GM19397 (cell line): ENCODE results near the gene LMAN1.
A peak's percentile ranks its signal among the peaks of the same experiment; 100 is the strongest.

Experiments used
- ATAC-seq: cut with Tn5 transposase; IDR thresholded peaks from one replicate; pipeline ENCODE4 v1.9.1; 2021; ENCODE audit warnings: mild to moderate bottlenecking, moderate library complexity; ENCODE audit not compliant: unreplicated experiment

Gene LMAN1

GRCh38 chr18:59358712-59359575 lies at the start of gene LMAN1:
Gene LMAN1 (minus strand): TSS chr18:59359265. CDS start chr18:59359244, 21 bp downstream.
- ATAC-seq: peak; percentile 97

- ATAC-seq: peak; percentile 95
These were observed 43.5 kb upstream of the LMAN1 start for GRCh38 chr18:59402432-59403090.

- ATAC-seq: no peak
These were observed 41.3 kb upstream of the LMAN1 start for GRCh38 chr18:59400407-59400806.

GRCh38 chr18:59395226-59396175 lies 36.4 kb upstream of the LMAN1 start:
- ATAC-seq: no peak

GRCh38 chr18:59393381-59393780 lies 34.3 kb upstream of the LMAN1 start:
- ATAC-seq: no peak

GRCh38 chr18:59388817-59389216 lies 29.8 kb upstream of the LMAN1 start:
- ATAC-seq: no peak

- ATAC-seq: no peak
These were observed 28.9 kb upstream of the LMAN1 start for GRCh38 chr18:59387687-59388565.

- no peak for ATAC-seq
These were observed 28.0 kb upstream of the LMAN1 start for GRCh38 chr18:59386909-59387686.

- ATAC-seq: no peak
These were observed 26.1 kb upstream of the LMAN1 start for GRCh38 chr18:59385191-59385590.

GRCh38 chr18:59383851-59384250 lies 24.8 kb upstream of the LMAN1 start:
- ATAC-seq: no peak

- no peak for ATAC-seq
These were observed 23.3 kb upstream of the LMAN1 start for GRCh38 chr18:59382383-59382782.

GRCh38 chr18:59381949-59382348 lies 22.9 kb upstream of the LMAN1 start:
- no peak for ATAC-seq

- ATAC-seq: no peak
These were observed 21.6 kb upstream of the LMAN1 start for GRCh38 chr18:59380706-59381105.

GRCh38 chr18:59379772-59380522 lies 20.9 kb upstream of the LMAN1 start:
- no peak for ATAC-seq

- no peak for ATAC-seq
These were observed 18.7 kb upstream of the LMAN1 start for GRCh38 chr18:59377613-59378337.

GRCh38 chr18:59376351-59376935 lies 17.4 kb upstream of the LMAN1 start:
- no peak for ATAC-seq

- ATAC-seq: no peak
These were observed 15.1 kb upstream of the LMAN1 start for GRCh38 chr18:59374128-59374527.

GRCh38 chr18:59372975-59373374 lies 13.9 kb upstream of the LMAN1 start:
- ATAC-seq: no peak
